ENCODE measurements around the gene TNFAIP3. TPM values are rescaled to one million over a fixed set of nuclear protein-coding genes. Genes with fewer than 3 reads are reported as not detected.
A peak's percentile ranks its signal among the peaks of the same experiment; 100 is the strongest.

TNFAIP3 gene
- total and polyA plus RNA-seq, 12 donors = 2.9 to 33.3 (median 7.8) TPM

- no peak for TF ChIP-seq CTCF (IDR thresholded peaks at IDR 0.05)
- no peak for ATAC-seq
- intact Hi-C loops (cut with DNase I) = no loop called here
These were observed 39.0 kb downstream of the TNFAIP3 start for GRCh38 chr6:137906020-137906472.

GRCh38 chr6:137907170-137907569 lies 40.1 kb downstream of the TNFAIP3 start:
- H3K4me1 ChIP-seq = peaks cover 0 to 43% (median 0%) of the 10 kb centered on the region in 9 donors
- no peak overlapping the region for H3K4me3 ChIP-seq
- no peak for TF ChIP-seq CTCF (IDR thresholded peaks at IDR 0.05)
- peaks cover 0 to 5% (median 0%) of the 10 kb centered on the region in 7 donors for H3K27me3 ChIP-seq
- intact Hi-C loops (cut with DNase I) = no loop called here
- no peak overlapping the region for H3K27ac ChIP-seq
- no peaks in the 10 kb centered on the region for H3K36me3 ChIP-seq
- DNase-seq = no peak
- H3K9me3 ChIP-seq = no peaks in the 10 kb centered on the region
- 85 to 93% methylated on average over 2 of the region's 2 CpGs for WGBS, 2 donors
- no peak for ATAC-seq

More at GRCh38 chr6:137906020-137906472, 39.0 kb downstream of the TNFAIP3 start:
- Histone ChIP-seq H3K9me3 (no peaks in the 10 kb centered on the region), H3K27ac (no peak overlapping the region), H3K4me3 (no peak overlapping the region), H3K27me3 (peaks cover 0 to 5% (median 0%) of the 10 kb centered on the region in 7 donors), H3K4me1 (peaks cover 0 to 33% (median 0%) of the 10 kb centered on the region in 9 donors), H3K36me3 (no peaks in the 10 kb centered on the region)
- no peak for DNase-seq
- WGBS, 2 donors = 79 to 81% methylated on average over 1 of the region's 1 CpG

- peaks cover 0 to 40% (median 0%) of the 10 kb centered on the region in 9 donors for H3K4me1 ChIP-seq
- DNase-seq (no peak), ATAC-seq (no peak)
- peak overlapping the region in 2 of 10 donors; percentile 8 to 29 for H3K27ac ChIP-seq
- no peaks in the 10 kb centered on the region for H3K36me3 ChIP-seq
- no peak overlapping the region for H3K4me3 ChIP-seq
- peaks cover 0 to 12% (median 5%) of the 10 kb centered on the region in 11 donors for H3K9me3 ChIP-seq
- peaks cover 0 to 5% (median 0%) of the 10 kb centered on the region in 7 donors for H3K27me3 ChIP-seq
- TF ChIP-seq CTCF (IDR thresholded peaks at IDR 0.05) = no peak
- intact Hi-C loops (cut with DNase I) = no loop called here
- WGBS, 2 donors = 81% methylated on average over 3 of the region's 3 CpGs
These were observed 42.5 kb downstream of the TNFAIP3 start for GRCh38 chr6:137909533-137909932.

GRCh38 chr6:137910424-137910834 lies 43.4 kb downstream of the TNFAIP3 start:
- DNase-seq (peak in 1 of 2 donors; percentile 51), ATAC-seq (peak in 6 of 8 donors; percentile 60 to 90 (median 78))
- Histone ChIP-seq H3K4me3 (no peak overlapping the region), H3K4me1 (peaks cover 0 to 31% (median 0%) of the 10 kb centered on the region in 9 donors), H3K9me3 (peaks cover 0 to 12% (median 5%) of the 10 kb centered on the region in 11 donors), H3K27me3 (peaks cover 0 to 5% (median 0%) of the 10 kb centered on the region in 7 donors), H3K27ac (peak overlapping the region in 2 of 10 donors; percentile 14 to 29), H3K36me3 (no peaks in the 10 kb centered on the region)
- intact Hi-C loops (cut with DNase I) = no loop called here
- 35 to 74% methylated on average over 1 of the region's 1 CpG for WGBS, 2 donors
- no peak for TF ChIP-seq CTCF (IDR thresholded peaks at IDR 0.05)
